ENCODE measurements around the gene ARSG. TPM values are rescaled to one million over a fixed set of nuclear protein-coding genes. Genes with fewer than 3 reads are reported as not detected.

Gene ARSG
- total and polyA plus RNA-seq, 2 donors (not counting 1 experiment from before 2014, with no cell fraction given) = 5.5 to 18.4 TPM

DNA sequence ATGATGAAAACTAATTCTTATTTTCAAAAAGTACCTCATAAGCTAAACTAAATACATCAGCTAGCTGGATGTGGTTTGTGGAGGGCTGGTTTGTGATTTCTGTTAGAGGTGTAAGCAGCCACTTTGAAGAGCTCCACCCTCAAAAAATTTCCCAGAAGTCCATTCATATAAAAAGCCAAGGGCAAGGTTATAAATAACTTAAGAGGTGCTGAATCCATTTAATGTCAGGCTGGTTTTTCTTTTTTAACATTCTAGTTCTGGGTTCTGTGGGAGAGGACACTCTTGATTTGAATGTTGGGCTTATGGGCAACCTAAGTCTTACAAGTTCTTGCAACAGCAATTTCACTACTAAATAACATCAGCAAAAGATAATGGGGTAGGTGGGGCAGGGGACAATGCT is 169.4 kb downstream of the ARSG start:
- no peak overlapping the region for H3K4me3 ChIP-seq (ENCODE audit: control extremely low read depth in 1 of 5, extremely low read depth in 1 of 5, insufficient read depth in 1 of 5, low read depth in 2 of 5, low read length in 4 of 5)
- H3K4me2 ChIP-seq (replicated peaks; ENCODE audit: low read depth, low read length, poor library complexity, severe bottlenecking) = no peak overlapping the region
- DNase-seq (no peak), ATAC-seq (ENCODE audit: low read depth) (no peak)
- H3K9me3 Mint-ChIP-seq (ENCODE audit: insufficient read depth) = no peaks in the 10 kb centered on the region
- H3K27ac Mint-ChIP-seq = no peak overlapping the region
- H3K4me3 Mint-ChIP-seq = no peak overlapping the region
- H4K20me1 ChIP-seq (ENCODE audit: control insufficient read depth, insufficient read depth, low read length, poor library complexity, severe bottlenecking) = no peaks in the 10 kb centered on the region
- intact Hi-C loops (cut with micrococcal nuclease) = no loop called here
- H3K9ac ChIP-seq (ENCODE audit: low read length) = no peak overlapping the region
- POLR2A ChIA-PET = no interaction called here
- no peak for TF ChIP-seq EZH2 (IDR thresholded peaks at IDR 0.05; ENCODE audit: borderline replicate concordance, insufficient read depth, low read depth, low read length, poor library complexity, severe bottlenecking)
- H3K27me3 ChIP-seq (replicated peaks in 1 of 4; ENCODE audit: control extremely low read depth in 1 of 4, control insufficient read depth in 3 of 4, insufficient read depth in 4 of 4, low read length in 3 of 4) = no peaks in the 10 kb centered on the region
- no peaks in the 10 kb centered on the region for H3K36me3 ChIP-seq (replicated peaks in 1 of 2; ENCODE audit: control extremely low read depth in 1 of 2, control insufficient read depth in 1 of 2, extremely low read depth in 1 of 2, insufficient read depth in 2 of 2, low read length in 1 of 2)
- H3K79me2 ChIP-seq (ENCODE audit: control insufficient read depth, insufficient read depth, low read length) = no peaks in the 10 kb centered on the region
- no peaks in the 10 kb centered on the region for H3K9me3 ChIP-seq (ENCODE audit: control extremely low read depth in 1 of 3, control insufficient read depth in 2 of 3, insufficient read depth in 1 of 3, low read length in 2 of 3)
- CTCF ChIA-PET = interaction anchor here (1.4 to 3.2 kb wide), 6 partner anchors 24 to 403 kb away, joined by 4 to 18 read pairs (median 5); no protein-coding TSS in a partner anchor
- peaks cover 22% of the 10 kb centered on the region for H3K4me1 Mint-ChIP-seq
- H2AFZ ChIP-seq (ENCODE audit: insufficient read depth, low read depth, low read length, poor library complexity, severe bottlenecking) = no peak overlapping the region
- peaks cover 10 to 21% of the 10 kb centered on the region in 2 donors for H3K4me1 ChIP-seq (ENCODE audit: control insufficient read depth in 2 of 2, insufficient read depth in 2 of 2, low read length in 2 of 2)
- H3K27ac ChIP-seq (ENCODE audit: low read length in 2 of 2) = no peak overlapping the region
- H3K27me3 Mint-ChIP-seq = no peaks in the 10 kb centered on the region

- ChIA-PET CTCF (interaction anchor here (1.4 to 3.2 kb wide), 6 partner anchors 24 to 404 kb away, joined by 4 to 18 read pairs (median 5); no protein-coding TSS in a partner anchor), POLR2A (no interaction called here)
- Histone ChIP-seq H4K20me1 (ENCODE audit: control insufficient read depth, insufficient read depth, low read length, poor library complexity, severe bottlenecking) (no peaks in the 10 kb centered on the region), H3K4me3 (ENCODE audit: control extremely low read depth in 1 of 5, extremely low read depth in 1 of 5, insufficient read depth in 1 of 5, low read depth in 2 of 5, low read length in 4 of 5) (no peak overlapping the region), H3K36me3 (replicated peaks in 1 of 2; ENCODE audit: control extremely low read depth in 1 of 2, control insufficient read depth in 1 of 2, extremely low read depth in 1 of 2, insufficient read depth in 2 of 2, low read length in 1 of 2) (no peaks in the 10 kb centered on the region), H3K4me1 (ENCODE audit: control insufficient read depth in 2 of 2, insufficient read depth in 2 of 2, low read length in 2 of 2) (peaks cover 10 to 24% of the 10 kb centered on the region in 2 donors), H2AFZ (ENCODE audit: insufficient read depth, low read depth, low read length, poor library complexity, severe bottlenecking) (no peak overlapping the region), H3K27me3 (replicated peaks in 1 of 4; ENCODE audit: control extremely low read depth in 1 of 4, control insufficient read depth in 3 of 4, insufficient read depth in 4 of 4, low read length in 3 of 4) (no peaks in the 10 kb centered on the region), H3K4me2 (replicated peaks; ENCODE audit: low read depth, low read length, poor library complexity, severe bottlenecking) (no peak overlapping the region), H3K79me2 (ENCODE audit: control insufficient read depth, insufficient read depth, low read length) (no peaks in the 10 kb centered on the region), H3K27ac (ENCODE audit: low read length in 2 of 2) (no peak overlapping the region), H3K9ac (ENCODE audit: low read length) (no peak overlapping the region), H3K9me3 (ENCODE audit: control extremely low read depth in 1 of 3, control insufficient read depth in 2 of 3, insufficient read depth in 1 of 3, low read length in 2 of 3) (no peaks in the 10 kb centered on the region)
- no peak for DNase-seq
- peaks cover 22% of the 10 kb centered on the region for H3K4me1 Mint-ChIP-seq
- H3K27me3 Mint-ChIP-seq = no peaks in the 10 kb centered on the region
- WGBS (ENCODE audit: insufficient coverage) = no CpG with 5 or more reads among the region's 1 CpG
- intact Hi-C loops (cut with micrococcal nuclease) = no loop called here
- TF ChIP-seq, protein P1, sequence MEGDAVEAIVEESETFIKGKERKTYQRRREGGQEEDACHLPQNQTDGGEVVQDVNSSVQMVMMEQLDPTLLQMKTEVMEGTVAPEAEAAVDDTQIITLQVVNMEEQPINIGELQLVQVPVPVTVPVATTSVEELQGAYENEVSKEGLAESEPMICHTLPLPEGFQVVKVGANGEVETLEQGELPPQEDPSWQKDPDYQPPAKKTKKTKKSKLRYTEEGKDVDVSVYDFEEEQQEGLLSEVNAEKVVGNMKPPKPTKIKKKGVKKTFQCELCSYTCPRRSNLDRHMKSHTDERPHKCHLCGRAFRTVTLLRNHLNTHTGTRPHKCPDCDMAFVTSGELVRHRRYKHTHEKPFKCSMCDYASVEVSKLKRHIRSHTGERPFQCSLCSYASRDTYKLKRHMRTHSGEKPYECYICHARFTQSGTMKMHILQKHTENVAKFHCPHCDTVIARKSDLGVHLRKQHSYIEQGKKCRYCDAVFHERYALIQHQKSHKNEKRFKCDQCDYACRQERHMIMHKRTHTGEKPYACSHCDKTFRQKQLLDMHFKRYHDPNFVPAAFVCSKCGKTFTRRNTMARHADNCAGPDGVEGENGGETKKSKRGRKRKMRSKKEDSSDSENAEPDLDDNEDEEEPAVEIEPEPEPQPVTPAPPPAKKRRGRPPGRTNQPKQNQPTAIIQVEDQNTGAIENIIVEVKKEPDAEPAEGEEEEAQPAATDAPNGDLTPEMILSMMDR (IDR thresholded peaks at IDR 0.05) = no peak
- no peak for TF ChIP-seq EZH2 (IDR thresholded peaks at IDR 0.05; ENCODE audit: borderline replicate concordance, insufficient read depth, low read depth, low read length, poor library complexity, severe bottlenecking)
- no peak overlapping the region for H3K4me3 Mint-ChIP-seq
- H3K27ac Mint-ChIP-seq = no peak overlapping the region
- H3K9me3 Mint-ChIP-seq (ENCODE audit: insufficient read depth) = no peaks in the 10 kb centered on the region
- no peak for ATAC-seq (ENCODE audit: low read depth)
These were observed 169.8 kb downstream of the ARSG start for GRCh38 chr17:68461122-68461539.

Data from B cell (primary cell).